ENCODE measurements around the gene HBE1. TPM values are rescaled to one million over a fixed set of nuclear protein-coding genes. Genes with fewer than 3 reads are reported as not detected.

The HBE1 gene
- total RNA-seq, 1 donor from 2014 or later, result 0.34 TPM

- H3K36me3 Mint-ChIP-seq, result no peaks in the 10 kb centered on the region
- no peak for TF ChIP-seq CTCF (IDR thresholded peaks at IDR 0.05; ENCODE audit: unreplicated experiment)
- peaks cover 9% of the 10 kb centered on the region for H3K4me1 Mint-ChIP-seq
- no peak overlapping the region for H3K4me3 Mint-ChIP-seq
- H3K9me3 Mint-ChIP-seq, result no peaks in the 10 kb centered on the region
- H3K27ac Mint-ChIP-seq, result no peak overlapping the region
- H3K27me3 Mint-ChIP-seq (ENCODE audit: low read depth), result peaks cover 15% of the 10 kb centered on the region
- no peak for DNase-seq (ENCODE audit: low spot score in 2 of 2, unreplicated experiment in 2 of 2)
Observed at GRCh38 chr11:5240458-5240857, 29.3 kb downstream of the HBE1 start.

GRCh38 chr11:5240056-5240455 is 29.7 kb downstream of the HBE1 start:
- H3K27me3 Mint-ChIP-seq (ENCODE audit: low read depth), result peaks cover 15% of the 10 kb centered on the region
- no peak overlapping the region for H3K27ac Mint-ChIP-seq
- H3K9me3 Mint-ChIP-seq, result no peaks in the 10 kb centered on the region
- H3K36me3 Mint-ChIP-seq, result no peaks in the 10 kb centered on the region
- DNase-seq (ENCODE audit: low spot score in 2 of 2, unreplicated experiment in 2 of 2), result no peak
- TF ChIP-seq CTCF (IDR thresholded peaks at IDR 0.05; ENCODE audit: unreplicated experiment), result no peak
- H3K4me1 Mint-ChIP-seq, result peaks cover 7% of the 10 kb centered on the region
- no peak overlapping the region for H3K4me3 Mint-ChIP-seq

GRCh38 chr11:5239046-5239445 is 30.7 kb downstream of the HBE1 start:
- H3K4me1 Mint-ChIP-seq, result peaks cover 6% of the 10 kb centered on the region
- no peak for DNase-seq (ENCODE audit: low spot score in 2 of 2, unreplicated experiment in 2 of 2)
- no peak overlapping the region for H3K4me3 Mint-ChIP-seq
- H3K9me3 Mint-ChIP-seq, result no peaks in the 10 kb centered on the region
- H3K27me3 Mint-ChIP-seq (ENCODE audit: low read depth), result peaks cover 15% of the 10 kb centered on the region
- TF ChIP-seq CTCF (IDR thresholded peaks at IDR 0.05; ENCODE audit: unreplicated experiment), result no peak
- no peak overlapping the region for H3K27ac Mint-ChIP-seq
- no peaks in the 10 kb centered on the region for H3K36me3 Mint-ChIP-seq

DNA sequence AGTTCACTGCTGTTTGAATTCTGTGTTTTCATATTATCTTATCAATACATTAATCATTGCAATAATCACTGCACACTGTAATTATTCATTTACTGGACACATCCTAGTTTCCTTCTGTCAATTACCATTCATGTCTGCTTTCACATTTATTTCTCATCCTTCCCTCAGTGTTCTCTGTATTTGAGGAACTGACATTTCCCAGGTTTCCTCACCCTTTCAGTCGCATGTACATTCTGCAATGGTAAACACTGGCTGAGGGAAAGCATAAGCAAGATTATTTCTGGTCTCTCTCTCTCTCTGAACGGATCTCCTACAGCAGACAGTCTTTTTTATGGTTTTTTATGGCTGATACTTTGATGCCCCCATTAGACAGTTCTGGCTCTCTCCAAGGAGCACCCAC is 31.3 kb downstream of the HBE1 start:
- no peak for TF ChIP-seq CTCF (IDR thresholded peaks at IDR 0.05; ENCODE audit: unreplicated experiment)
- H3K27me3 Mint-ChIP-seq (ENCODE audit: low read depth), result peaks cover 15% of the 10 kb centered on the region

DNA sequence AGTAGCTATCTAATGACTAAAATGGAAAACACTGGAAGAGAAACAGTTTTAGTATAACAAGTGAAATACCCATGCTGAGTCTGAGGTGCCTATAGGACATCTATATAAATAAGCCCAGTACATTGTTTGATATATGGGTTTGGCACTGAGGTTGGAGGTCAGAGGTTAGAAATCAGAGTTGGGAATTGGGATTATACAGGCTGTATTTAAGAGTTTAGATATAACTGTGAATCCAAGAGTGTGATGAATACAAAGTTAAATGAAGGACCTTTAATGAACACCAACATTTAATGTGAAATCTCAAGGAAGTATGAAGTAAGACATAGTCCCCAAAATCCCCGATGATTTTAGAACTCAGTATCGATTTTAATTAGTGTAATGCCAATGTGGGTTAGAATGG is 32.3 kb downstream of the HBE1 start:
- Mint-ChIP-seq H3K27ac (no peak overlapping the region), H3K9me3 (no peaks in the 10 kb centered on the region), H3K4me3 (no peak overlapping the region), H3K27me3 (ENCODE audit: low read depth) (peaks cover 15% of the 10 kb centered on the region), H3K4me1 (peaks cover 6% of the 10 kb centered on the region), H3K36me3 (no peaks in the 10 kb centered on the region)
- no peak for TF ChIP-seq CTCF (IDR thresholded peaks at IDR 0.05; ENCODE audit: unreplicated experiment)
- no peak for DNase-seq (ENCODE audit: low spot score in 2 of 2, unreplicated experiment in 2 of 2)

More for the DNA sequence above, 31.3 kb downstream of the HBE1 start:
- H3K9me3 Mint-ChIP-seq, result no peaks in the 10 kb centered on the region
- peaks cover 6% of the 10 kb centered on the region for H3K4me1 Mint-ChIP-seq
- DNase-seq (ENCODE audit: low spot score in 2 of 2, unreplicated experiment in 2 of 2), result no peak
- H3K4me3 Mint-ChIP-seq, result no peak overlapping the region
- no peak overlapping the region for H3K27ac Mint-ChIP-seq
- H3K36me3 Mint-ChIP-seq, result no peaks in the 10 kb centered on the region

Data from mesothelial cell of epicardium (in vitro differentiated cells).